Uterus (tissue), 4 donors: ENCODE results near the gene ABI2. TPM values are rescaled to one million over a fixed set of nuclear protein-coding genes. Genes with fewer than 3 reads are reported as not detected.

Experiments used
- DNase-seq, 2 donors: peaks; one replicate each; pipeline ENCODE4 v3.0.0-alpha.2; 2019 to 2020
- H3K27ac ChIP-seq, 2 donors: fragments of 200-600 bp; sonication (generic); 1 replicate in 1 of 2; 2 replicates in 1 of 2; pipeline ENCODE4 v1.5.1; 2016 to 2018
- H3K27me3 ChIP-seq, 2 donors: fragments of 200-600 bp; sonication (generic); one replicate each; pipeline ENCODE4 v1.5.1; 2018 to 2019; ENCODE audit warnings: control low read depth in 1 of 2
- H3K36me3 ChIP-seq, 2 donors: fragments of 200-600 bp; sonication (generic); one replicate each; pipeline ENCODE4 v1.5.1; 2019; ENCODE audit warnings: control low read depth in 1 of 2
- H3K4me1 ChIP-seq, 2 donors: fragments of 200-600 bp; sonication (generic); one replicate each; pipeline ENCODE4 v1.5.1; 2018 to 2019; ENCODE audit warnings: control low read depth in 1 of 2
- H3K4me3 ChIP-seq, 2 donors: fragments of 200-600 bp; sonication (generic); 1 replicate in 1 of 2; 2 replicates in 1 of 2; pipeline ENCODE4 v1.5.1; 2018 to 2019; ENCODE audit warnings: mild to moderate bottlenecking in 1 of 2
- H3K9me3 ChIP-seq, 2 donors: fragments of 200-600 bp; sonication (generic); one replicate each; pipeline ENCODE4 v1.5.1; 2019; ENCODE audit warnings: control low read depth in 1 of 2
- POLR2A ChIP-seq, 2 donors: fragments of 450-650 bp; IDR thresholded peaks; one replicate each; pipeline ENCODE4 v1.6.1; 2016; ENCODE audit warnings: antibody characterized with exemption in 2 of 2, mild to moderate bottlenecking in 1 of 2, moderate library complexity in 1 of 2
- intact Hi-C: fragments of 100-400 bp; cut with DNase I; formaldehyde crosslinking; loops from one replicate; pipeline ENCODE4 v1.15.1; 2023; ENCODE audit warnings: low total_unique reads
- total RNA-seq, 4 donors: library from RNA; depleted of rRNA in 3 of 4; stranded (reverse); fragments of >200 nt in 3 of 4; gene quantifications; one replicate each; pipeline versions ENCODE4 v1.1.0 to v1.2.4, GENCODE V29; 2014 to 2023
- TF ChIP-seq, protein P1 (sequence below), 4 experiments: fragments of 200-600 bp in 2 of 4; fragments of 450-650 bp in 2 of 4; sonication (generic) in 2 of 4; IDR thresholded peaks; one replicate each; pipeline ENCODE4 v1.5.1; 2016 to 2019; ENCODE audit warnings: antibody characterized with exemption in 4 of 4, mild to moderate bottlenecking in 2 of 4, moderate library complexity in 1 of 4
- donor health status: DM: yes; HTN: yes; CAD: no.

ABI2 gene
- total RNA-seq, 4 donors from 2014 or later = 29.4 to 102 (median 78.6) TPM

DNA sequence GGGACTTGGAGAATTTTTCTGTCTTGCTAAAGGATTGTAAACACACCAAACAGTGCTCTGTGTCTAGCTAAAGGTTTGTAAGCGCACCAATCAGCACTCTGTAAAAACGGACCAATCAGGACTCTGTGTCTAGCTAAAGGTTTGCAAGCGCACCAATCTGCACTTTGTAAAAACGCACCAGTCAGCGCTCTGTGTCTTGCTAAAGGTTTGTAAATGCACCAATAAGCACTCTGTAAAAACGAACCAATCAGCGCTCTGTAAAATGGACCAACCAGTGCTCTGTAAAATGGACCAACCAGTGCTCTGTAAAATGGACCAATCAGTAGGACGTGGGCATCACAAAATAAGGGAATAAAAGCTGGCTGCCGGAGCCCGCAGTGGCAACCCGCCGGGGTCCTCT, 16.5 kb downstream of the ABI2 start:
- Histone ChIP-seq H3K9me3 (no peaks in the 10 kb centered on the region), H3K27ac (no peak overlapping the region), H3K4me3 (no peak overlapping the region), H3K36me3 (no peaks in the 10 kb centered on the region), H3K27me3 (no peaks in the 10 kb centered on the region), H3K4me1 (peaks cover 9 to 10% of the 10 kb centered on the region in 2 donors)
- DNase-seq = no peak
- intact Hi-C loops = no loop called here
- no peak for TF ChIP-seq POLR2A (IDR thresholded peaks at IDR 0.05)
- TF ChIP-seq, protein P1, sequence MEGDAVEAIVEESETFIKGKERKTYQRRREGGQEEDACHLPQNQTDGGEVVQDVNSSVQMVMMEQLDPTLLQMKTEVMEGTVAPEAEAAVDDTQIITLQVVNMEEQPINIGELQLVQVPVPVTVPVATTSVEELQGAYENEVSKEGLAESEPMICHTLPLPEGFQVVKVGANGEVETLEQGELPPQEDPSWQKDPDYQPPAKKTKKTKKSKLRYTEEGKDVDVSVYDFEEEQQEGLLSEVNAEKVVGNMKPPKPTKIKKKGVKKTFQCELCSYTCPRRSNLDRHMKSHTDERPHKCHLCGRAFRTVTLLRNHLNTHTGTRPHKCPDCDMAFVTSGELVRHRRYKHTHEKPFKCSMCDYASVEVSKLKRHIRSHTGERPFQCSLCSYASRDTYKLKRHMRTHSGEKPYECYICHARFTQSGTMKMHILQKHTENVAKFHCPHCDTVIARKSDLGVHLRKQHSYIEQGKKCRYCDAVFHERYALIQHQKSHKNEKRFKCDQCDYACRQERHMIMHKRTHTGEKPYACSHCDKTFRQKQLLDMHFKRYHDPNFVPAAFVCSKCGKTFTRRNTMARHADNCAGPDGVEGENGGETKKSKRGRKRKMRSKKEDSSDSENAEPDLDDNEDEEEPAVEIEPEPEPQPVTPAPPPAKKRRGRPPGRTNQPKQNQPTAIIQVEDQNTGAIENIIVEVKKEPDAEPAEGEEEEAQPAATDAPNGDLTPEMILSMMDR (IDR thresholded peaks at IDR 0.05) = no peak

DNA sequence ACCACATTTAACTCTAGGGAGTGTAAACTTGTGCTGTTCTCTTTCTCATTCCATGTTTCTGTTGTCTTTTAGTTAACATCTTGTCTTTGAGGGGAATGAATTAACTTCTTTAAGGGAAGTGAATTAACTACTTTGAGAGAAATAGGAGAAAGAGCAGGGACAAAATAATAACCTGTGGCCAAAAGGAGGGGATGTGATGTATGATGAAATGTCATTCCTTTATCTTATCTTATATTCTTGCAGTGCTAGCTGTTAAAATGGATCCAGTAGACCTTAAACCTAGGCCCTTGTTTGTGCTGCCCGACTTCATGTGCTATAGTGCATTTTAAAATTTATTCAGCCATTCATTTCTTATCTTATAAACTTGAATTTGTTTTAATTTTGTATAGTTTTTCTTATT, 18.4 kb downstream of the ABI2 start:
- no peaks in the 10 kb centered on the region for H3K27me3 ChIP-seq
- H3K27ac ChIP-seq = no peak overlapping the region
- DNase-seq = no peak
- TF ChIP-seq POLR2A (IDR thresholded peaks at IDR 0.05) = no peak
- TF ChIP-seq, protein P1 (IDR thresholded peaks at IDR 0.05) = no peak
- H3K4me3 ChIP-seq = no peak overlapping the region
- intact Hi-C loops = no loop called here
- no peaks in the 10 kb centered on the region for H3K36me3 ChIP-seq
- peaks cover under 1 to 2% of the 10 kb centered on the region in 2 donors for H3K4me1 ChIP-seq
- no peaks in the 10 kb centered on the region for H3K9me3 ChIP-seq

DNA sequence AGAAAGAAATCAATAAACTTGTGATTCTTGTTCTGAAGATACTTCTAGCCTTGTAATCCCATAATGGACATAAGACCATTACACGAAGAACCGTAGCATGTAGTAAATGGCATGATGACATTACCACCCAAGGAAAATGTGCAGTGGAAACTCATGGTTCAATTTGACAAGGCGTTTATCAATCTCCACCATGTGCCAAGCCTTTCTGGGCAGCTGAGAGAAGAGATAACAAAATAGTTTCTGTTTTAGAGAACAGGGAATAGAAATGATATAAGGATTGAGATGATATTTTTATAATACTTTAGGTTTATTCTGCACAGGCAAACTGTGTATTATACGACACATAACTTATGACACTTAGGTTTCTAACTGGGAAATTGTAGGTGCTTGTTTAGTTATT, 19.2 kb downstream of the ABI2 start:
- TF ChIP-seq, protein P1 (IDR thresholded peaks at IDR 0.05) = no peak
- TF ChIP-seq POLR2A (IDR thresholded peaks at IDR 0.05) = no peak
- Histone ChIP-seq H3K9me3 (no peaks in the 10 kb centered on the region), H3K36me3 (no peaks in the 10 kb centered on the region), H3K27me3 (no peaks in the 10 kb centered on the region), H3K4me1 (no peaks in the 10 kb centered on the region), H3K4me3 (no peak overlapping the region), H3K27ac (no peak overlapping the region)
- intact Hi-C loops = no loop called here
- DNase-seq = no peak

DNA sequence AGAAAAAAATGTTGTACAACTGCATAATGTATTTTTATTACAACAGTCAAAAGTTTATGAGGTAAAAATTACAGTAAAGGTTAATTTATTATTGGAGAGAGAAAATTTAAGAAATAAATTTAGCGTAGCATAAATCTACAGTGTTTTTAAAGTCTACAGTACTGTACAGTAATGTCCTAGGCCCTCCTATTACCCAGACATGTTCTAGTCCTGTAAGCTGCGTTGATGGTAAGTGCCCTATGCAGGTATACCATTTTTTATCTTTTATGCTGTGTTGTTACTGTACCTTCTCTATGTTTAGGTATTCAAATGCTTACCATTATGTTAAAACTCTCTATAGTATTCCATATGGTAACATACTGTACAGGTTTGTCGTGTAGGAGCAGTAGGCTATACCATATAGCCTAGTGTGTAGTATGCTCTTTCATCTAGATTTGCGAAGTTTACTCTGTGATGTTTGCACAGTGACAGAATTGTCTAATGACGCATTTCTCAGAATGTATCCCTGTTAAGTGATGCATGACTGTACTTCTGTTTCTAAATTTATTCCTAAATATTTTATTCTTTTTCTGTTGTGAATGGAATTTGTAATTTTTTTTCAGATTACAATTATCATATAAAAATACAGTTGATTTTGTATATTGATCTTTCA, 24.5 kb downstream of the ABI2 start:
- no peak for DNase-seq
- intact Hi-C loops = no loop called here
- Histone ChIP-seq H3K27ac (no peak overlapping the region), H3K27me3 (no peaks in the 10 kb centered on the region), H3K9me3 (no peaks in the 10 kb centered on the region), H3K4me1 (no peaks in the 10 kb centered on the region), H3K36me3 (no peaks in the 10 kb centered on the region), H3K4me3 (no peak overlapping the region)
- TF ChIP-seq, protein P1 (IDR thresholded peaks at IDR 0.05) = no peak
- TF ChIP-seq POLR2A (IDR thresholded peaks at IDR 0.05) = no peak

DNA sequence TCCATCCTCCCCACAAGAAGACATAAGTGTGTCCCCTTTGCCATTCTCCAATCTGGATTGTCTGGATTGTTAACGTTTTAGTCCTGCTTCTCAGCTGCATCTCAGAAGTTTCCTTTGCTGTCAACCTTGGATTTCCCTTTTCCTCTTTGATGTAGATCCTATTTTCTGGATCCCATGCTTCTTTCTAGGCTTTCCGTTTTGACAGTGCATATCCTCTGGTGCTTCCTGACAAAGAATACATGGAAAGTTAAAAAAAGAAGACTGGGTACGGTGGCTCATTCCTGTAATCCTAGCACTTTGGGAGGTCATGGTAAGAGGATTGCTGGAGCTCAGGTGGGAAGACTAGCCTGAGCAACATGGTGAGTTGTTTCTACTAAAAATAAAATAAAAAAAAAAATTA, 26.8 kb downstream of the ABI2 start:
- H3K9me3 ChIP-seq = no peaks in the 10 kb centered on the region
- no peaks in the 10 kb centered on the region for H3K4me1 ChIP-seq
- no peaks in the 10 kb centered on the region for H3K36me3 ChIP-seq
- H3K4me3 ChIP-seq = no peak overlapping the region
- no peak for TF ChIP-seq POLR2A (IDR thresholded peaks at IDR 0.05)
- TF ChIP-seq, protein P1 (IDR thresholded peaks at IDR 0.05) = no peak
- no peak for DNase-seq
- no peak overlapping the region for H3K27ac ChIP-seq
- no peaks in the 10 kb centered on the region for H3K27me3 ChIP-seq
- intact Hi-C loops = no loop called here
